Measurements from ENCODE around the gene L3MBTL3. TPM values are rescaled to one million over a fixed set of nuclear protein-coding genes. Genes with fewer than 3 reads are reported as not detected.
"Not testable (repeated sequence)": the region's sequence is repeated elsewhere in the genome, so short reads cannot be mapped to it uniquely, and the experiment has no call there.

Gene L3MBTL3
- total RNA-seq, 2 donors from 2014 or later: 7.7 to 25.0 TPM

DNA sequence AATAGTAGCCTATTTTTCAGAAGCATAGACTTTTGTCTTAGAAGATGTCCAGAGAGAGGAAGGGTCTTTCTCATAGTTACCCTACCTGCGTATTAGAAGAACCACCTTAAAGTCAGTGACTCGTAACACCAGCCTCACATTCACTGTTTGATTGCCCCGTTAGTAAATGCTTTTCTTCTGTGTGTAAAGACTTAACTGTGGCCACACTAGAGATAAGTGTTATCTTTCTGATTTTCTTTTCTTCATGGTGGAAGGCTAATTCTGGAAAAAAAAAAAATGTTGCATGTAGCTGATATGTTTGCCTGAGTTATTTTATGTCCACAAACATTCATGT, 120.5 kb downstream of the L3MBTL3 start:
- no peaks in the 10 kb centered on the region for H3K36me3 ChIP-seq
- 83% methylated on average over 3 of the region's 3 CpGs for WGBS
- no peak overlapping the region for H3K4me3 ChIP-seq
- no peaks in the 10 kb centered on the region for H3K4me1 ChIP-seq (replicated peaks)
- H3K27me3 ChIP-seq (replicated peaks; ENCODE audit: insufficient read depth): no peaks in the 10 kb centered on the region
- H3K9me3 ChIP-seq: no peaks in the 10 kb centered on the region
- intact Hi-C loops (cut with DNase I): no loop called here
- no peak for DNase-seq (ENCODE audit: low spot score)
- TF ChIP-seq POLR2A (IDR thresholded peaks at IDR 0.05): no peak
- TF ChIP-seq, protein P1, sequence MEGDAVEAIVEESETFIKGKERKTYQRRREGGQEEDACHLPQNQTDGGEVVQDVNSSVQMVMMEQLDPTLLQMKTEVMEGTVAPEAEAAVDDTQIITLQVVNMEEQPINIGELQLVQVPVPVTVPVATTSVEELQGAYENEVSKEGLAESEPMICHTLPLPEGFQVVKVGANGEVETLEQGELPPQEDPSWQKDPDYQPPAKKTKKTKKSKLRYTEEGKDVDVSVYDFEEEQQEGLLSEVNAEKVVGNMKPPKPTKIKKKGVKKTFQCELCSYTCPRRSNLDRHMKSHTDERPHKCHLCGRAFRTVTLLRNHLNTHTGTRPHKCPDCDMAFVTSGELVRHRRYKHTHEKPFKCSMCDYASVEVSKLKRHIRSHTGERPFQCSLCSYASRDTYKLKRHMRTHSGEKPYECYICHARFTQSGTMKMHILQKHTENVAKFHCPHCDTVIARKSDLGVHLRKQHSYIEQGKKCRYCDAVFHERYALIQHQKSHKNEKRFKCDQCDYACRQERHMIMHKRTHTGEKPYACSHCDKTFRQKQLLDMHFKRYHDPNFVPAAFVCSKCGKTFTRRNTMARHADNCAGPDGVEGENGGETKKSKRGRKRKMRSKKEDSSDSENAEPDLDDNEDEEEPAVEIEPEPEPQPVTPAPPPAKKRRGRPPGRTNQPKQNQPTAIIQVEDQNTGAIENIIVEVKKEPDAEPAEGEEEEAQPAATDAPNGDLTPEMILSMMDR (IDR thresholded peaks at IDR 0.05): no peak
- TF ChIP-seq POLR2AphosphoS5 (IDR thresholded peaks at IDR 0.05): no peak
- no peak overlapping the region for H3K27ac ChIP-seq

DNA sequence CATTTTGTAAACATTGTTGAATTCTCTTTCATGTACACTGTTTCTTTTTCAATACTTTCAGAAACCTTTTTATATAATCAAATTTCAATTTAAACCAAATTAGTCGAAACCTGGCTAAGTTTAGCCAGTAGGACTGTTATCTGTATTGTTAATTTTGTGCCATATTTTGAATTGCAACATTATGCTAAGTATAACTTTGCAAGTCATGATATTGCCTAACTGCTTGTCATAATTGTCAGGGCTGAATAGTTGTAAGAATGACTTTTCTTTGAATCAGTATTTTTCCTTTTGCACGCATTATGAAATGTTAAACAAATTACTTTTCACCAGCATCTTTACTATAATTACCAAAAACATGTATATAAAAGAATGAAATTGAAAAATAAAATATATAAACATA, 121.7 kb downstream of the L3MBTL3 start:
- Histone ChIP-seq H3K27ac (no peak overlapping the region), H3K4me3 (no peak overlapping the region), H3K9me3 (no peaks in the 10 kb centered on the region), H3K27me3 (replicated peaks; ENCODE audit: insufficient read depth) (no peaks in the 10 kb centered on the region), H3K4me1 (replicated peaks) (no peaks in the 10 kb centered on the region), H3K36me3 (no peaks in the 10 kb centered on the region)
- 91% methylated on average over 2 of the region's 2 CpGs for WGBS
- intact Hi-C loops (cut with DNase I): no loop called here
- TF ChIP-seq POLR2A (IDR thresholded peaks at IDR 0.05): no peak
- TF ChIP-seq POLR2AphosphoS5 (IDR thresholded peaks at IDR 0.05): no peak
- TF ChIP-seq, protein P1 (IDR thresholded peaks at IDR 0.05): no peak
- DNase-seq (ENCODE audit: low spot score): no peak

DNA sequence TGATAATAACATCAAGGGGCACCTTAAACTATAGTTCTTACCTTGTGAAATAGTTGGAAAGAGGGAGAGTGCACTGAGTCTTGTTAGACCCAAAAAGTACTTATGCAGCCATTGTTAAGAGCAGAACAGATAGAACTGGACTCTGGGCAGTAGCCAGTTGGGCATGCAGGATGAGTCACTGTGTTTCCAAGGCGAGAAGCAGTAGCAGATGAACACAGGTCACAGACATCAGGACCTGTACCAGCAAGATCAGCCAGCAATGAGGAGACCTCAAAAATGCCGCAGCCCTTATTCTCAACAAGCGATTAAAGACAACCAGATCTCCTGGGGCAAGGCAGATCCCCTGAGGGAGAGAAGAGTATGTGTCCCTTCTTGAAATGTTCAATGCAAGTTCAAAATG, 125.3 kb downstream of the L3MBTL3 start:
- Histone ChIP-seq H3K27ac (no peak overlapping the region), H3K9me3 (no peaks in the 10 kb centered on the region), H3K36me3 (no peaks in the 10 kb centered on the region), H3K4me3 (no peak overlapping the region), H3K4me1 (replicated peaks) (no peaks in the 10 kb centered on the region), H3K27me3 (replicated peaks; ENCODE audit: insufficient read depth) (no peaks in the 10 kb centered on the region)
- 89% methylated on average over 3 of the region's 3 CpGs for WGBS
- intact Hi-C loops (cut with DNase I): no loop called here
- no peak for DNase-seq (ENCODE audit: low spot score)
- no peak for TF ChIP-seq POLR2A (IDR thresholded peaks at IDR 0.05)
- TF ChIP-seq, protein P1 (IDR thresholded peaks at IDR 0.05): no peak
- TF ChIP-seq POLR2AphosphoS5 (IDR thresholded peaks at IDR 0.05): no peak

DNA sequence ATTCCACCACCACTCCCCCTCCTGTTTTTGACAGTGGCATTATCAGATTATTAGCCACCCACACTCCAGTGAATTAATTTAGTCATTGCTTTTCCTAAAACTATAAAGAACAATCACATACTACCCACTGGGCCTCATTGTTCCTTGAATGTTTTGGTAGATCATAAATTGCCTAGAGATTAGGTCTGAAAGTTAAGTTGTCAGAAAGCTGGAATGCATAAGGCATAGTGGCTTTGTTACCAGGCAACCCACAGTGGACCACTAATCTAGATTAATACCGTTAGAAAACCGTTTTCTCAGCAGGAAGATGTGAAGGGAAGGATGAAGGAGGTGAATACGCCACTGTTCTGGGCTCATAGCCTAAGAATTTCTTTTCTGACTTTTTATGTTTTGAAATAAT, 128.7 kb downstream of the L3MBTL3 start:
- WGBS: 92% methylated on average over 3 of the region's 3 CpGs

DNA sequence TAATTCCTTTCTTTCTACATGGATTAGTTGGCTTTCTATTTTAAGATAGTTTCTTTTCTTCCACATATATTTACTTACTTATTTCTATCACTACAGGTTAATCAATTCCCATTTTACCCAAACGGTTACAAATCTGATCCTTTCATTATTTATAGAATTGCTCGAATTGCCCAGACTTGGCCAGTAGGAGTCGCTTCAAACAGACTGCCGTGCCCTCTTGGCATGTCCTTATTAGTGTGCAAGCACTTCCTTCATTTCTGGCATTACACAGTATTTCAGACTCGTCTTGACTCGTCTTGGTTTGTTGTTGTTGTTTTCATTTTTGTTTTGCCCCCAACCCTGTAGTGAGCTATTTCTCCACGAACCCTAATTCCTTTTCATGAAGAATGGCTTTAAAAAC, 129.8 kb downstream of the L3MBTL3 start:
- Histone ChIP-seq H3K27me3 (replicated peaks; ENCODE audit: insufficient read depth) (no peaks in the 10 kb centered on the region), H3K27ac (no peak overlapping the region), H3K4me1 (replicated peaks) (no peaks in the 10 kb centered on the region), H3K4me3 (no peak overlapping the region), H3K36me3 (no peaks in the 10 kb centered on the region), H3K9me3 (no peaks in the 10 kb centered on the region)
- no peak for TF ChIP-seq POLR2AphosphoS5 (IDR thresholded peaks at IDR 0.05)
- TF ChIP-seq POLR2A (IDR thresholded peaks at IDR 0.05): no peak
- TF ChIP-seq, protein P1 (IDR thresholded peaks at IDR 0.05): no peak
- intact Hi-C loops (cut with DNase I): no loop called here
- no peak for DNase-seq (ENCODE audit: low spot score)
- WGBS: 88% methylated on average over 7 of the region's 7 CpGs

More for the DNA sequence above, 128.7 kb downstream of the L3MBTL3 start:
- Histone ChIP-seq H3K9me3 (no peaks in the 10 kb centered on the region), H3K36me3 (no peaks in the 10 kb centered on the region), H3K4me3 (no peak overlapping the region), H3K4me1 (replicated peaks) (no peaks in the 10 kb centered on the region), H3K27ac (no peak overlapping the region), H3K27me3 (replicated peaks; ENCODE audit: insufficient read depth) (no peaks in the 10 kb centered on the region)
- DNase-seq (ENCODE audit: low spot score): no peak
- intact Hi-C loops (cut with DNase I): no loop called here
- TF ChIP-seq, protein P1 (IDR thresholded peaks at IDR 0.05): no peak
- TF ChIP-seq POLR2A (IDR thresholded peaks at IDR 0.05) (no peak), POLR2AphosphoS5 (IDR thresholded peaks at IDR 0.05) (no peak)

DNA sequence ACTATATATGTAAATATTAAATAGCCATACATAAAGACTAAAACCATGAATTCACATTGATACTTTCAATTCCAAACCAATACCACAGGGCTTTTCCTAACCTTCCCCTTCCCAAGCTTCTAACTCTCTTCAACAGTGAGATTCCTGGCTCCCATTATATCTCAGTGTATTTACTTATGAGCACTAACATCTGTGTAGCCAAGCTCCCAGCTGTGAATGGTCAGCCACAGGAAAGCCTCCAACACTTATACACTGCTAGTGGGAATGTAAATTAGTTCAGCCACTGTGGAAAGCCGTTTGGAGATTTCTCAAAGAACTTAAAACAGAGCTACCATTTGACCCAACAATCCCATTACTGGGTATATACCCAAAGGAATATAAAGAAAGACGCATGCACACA, 130.6 kb downstream of the L3MBTL3 start:
- H3K36me3 ChIP-seq; H3K27ac ChIP-seq; H3K4me1 ChIP-seq (replicated peaks); H3K4me3 ChIP-seq; H3K9me3 ChIP-seq; intact Hi-C loops (cut with DNase I); DNase-seq (ENCODE audit: low spot score); H3K27me3 ChIP-seq (replicated peaks; ENCODE audit: insufficient read depth): not testable (repeated sequence)
- WGBS: 77% methylated on average over 2 of the region's 2 CpGs

All from prostate gland (tissue), 2 donors.